ENCODE measurements around the gene ELOA.
"Not testable (repeated sequence)": the region's sequence is repeated elsewhere in the genome, so short reads cannot be mapped to it uniquely, and the experiment has no call there.

Gene ELOA

DNA sequence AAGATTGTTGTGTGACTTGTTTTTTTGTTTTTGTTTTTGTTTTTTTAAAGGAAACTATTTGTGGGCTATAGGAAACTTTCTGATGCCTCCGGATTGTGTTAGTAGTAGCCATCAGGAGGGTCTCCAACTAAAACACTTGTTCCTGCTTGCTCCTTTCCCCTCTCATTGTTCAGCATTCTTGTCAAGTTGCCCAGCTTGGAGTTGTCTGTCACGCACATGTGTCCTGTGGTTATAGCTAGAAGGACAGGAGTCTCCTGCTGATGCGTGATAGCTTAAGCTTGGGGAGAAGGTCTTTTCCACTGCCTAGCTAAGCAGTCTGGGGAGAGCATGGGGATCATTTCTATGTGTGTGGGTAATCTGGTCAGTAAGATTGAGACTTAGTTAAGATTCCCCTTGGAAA lies 44.4 kb downstream of the ELOA start:
- DNase-seq: no peak

DNA sequence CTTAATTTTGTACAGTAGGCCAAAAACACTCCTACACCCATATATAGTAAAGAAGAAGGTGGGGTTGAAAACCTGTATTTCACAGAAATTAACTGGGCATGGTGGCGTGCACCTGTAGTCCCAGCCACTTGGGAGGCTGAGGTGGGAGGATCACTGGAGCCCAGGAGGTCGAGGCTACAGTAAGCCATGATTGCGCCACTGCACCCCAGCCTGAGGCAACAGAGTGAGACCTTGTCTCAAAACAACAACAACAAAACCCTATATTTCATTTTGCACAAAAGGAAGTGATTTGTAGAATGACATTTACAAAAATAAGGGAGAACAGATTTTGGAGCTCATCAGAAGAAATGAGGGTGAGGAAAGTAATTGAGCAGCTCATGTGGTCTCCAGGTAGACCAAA lies 45.4 kb downstream of the ELOA start:
- no peak for DNase-seq

DNA sequence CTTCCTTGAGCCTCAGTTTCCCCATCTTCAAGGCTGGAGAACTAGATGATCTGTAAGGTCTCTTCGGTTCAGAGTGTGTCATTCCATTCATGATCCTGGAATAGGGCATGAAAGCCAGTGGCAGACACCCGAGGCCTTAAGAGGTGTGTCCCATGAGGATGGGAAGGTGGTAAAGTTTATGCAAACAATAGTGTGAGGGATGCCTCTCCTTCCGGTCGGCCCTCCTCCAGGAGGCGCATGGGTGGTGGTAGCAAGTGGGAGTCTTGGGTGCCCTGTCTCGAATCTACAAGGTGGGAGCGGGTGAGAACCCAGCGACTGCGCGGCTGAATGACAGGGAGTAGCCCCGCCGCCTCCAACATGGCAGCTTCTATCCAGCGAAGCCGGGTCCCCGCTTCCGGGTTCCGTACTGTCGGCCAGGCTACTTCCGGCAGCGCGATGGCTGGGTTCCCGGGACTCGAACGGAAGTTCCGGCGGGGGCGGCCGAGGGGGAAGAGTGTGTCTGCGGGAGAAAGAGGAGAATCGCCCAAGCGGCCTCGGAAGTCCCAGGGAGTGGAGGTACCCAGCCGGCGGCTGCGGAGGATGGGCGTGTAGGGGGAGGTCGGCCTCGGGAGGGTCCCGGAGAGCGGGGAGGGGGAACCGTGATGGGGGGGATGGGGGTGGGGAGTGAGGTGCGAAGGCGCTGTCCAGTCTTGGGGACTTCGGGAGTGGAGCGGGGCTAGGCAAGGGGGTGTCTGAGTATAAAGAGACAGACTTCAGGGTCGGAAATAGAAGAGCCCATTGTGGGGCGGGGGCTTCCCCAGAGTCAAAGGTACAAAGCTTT lies 47.6 kb downstream of the ELOA start, which contains the start of gene LYPLA2:
Gene LYPLA2 (plus strand): TSS at position 450 of the 820 bp plus-strand sequence. CDS start 1,538 bp downstream, outside the sequence.
- peak; percentile 93 for DNase-seq

DNA sequence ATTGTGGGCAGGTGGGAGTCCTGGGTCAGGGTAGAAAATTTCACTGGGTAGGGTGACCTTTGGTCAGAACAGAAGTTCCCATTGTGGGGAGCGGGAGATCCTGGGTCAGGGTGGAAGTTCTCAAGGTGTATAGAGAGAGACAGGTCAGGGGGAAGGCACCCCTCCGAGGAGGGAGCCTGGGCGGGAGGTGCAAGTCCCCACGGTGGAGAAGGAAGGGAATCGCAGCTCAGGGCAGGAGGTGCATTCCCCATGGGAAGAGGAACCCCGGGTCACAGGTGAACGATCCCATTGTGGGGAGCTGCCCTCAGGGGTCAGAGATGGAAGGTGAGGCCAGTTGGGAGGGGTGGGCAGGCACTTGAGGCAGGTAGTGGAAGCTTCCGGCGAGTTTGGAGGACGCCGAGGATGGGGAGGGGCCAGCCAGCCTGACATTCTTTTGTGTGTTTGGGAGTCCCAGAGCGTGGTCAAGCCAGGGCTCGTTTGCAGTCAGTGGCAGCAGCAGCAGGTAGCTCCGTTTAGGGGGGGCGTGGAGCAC lies 48.3 kb downstream of the ELOA start:
- no peak for DNase-seq

DNA sequence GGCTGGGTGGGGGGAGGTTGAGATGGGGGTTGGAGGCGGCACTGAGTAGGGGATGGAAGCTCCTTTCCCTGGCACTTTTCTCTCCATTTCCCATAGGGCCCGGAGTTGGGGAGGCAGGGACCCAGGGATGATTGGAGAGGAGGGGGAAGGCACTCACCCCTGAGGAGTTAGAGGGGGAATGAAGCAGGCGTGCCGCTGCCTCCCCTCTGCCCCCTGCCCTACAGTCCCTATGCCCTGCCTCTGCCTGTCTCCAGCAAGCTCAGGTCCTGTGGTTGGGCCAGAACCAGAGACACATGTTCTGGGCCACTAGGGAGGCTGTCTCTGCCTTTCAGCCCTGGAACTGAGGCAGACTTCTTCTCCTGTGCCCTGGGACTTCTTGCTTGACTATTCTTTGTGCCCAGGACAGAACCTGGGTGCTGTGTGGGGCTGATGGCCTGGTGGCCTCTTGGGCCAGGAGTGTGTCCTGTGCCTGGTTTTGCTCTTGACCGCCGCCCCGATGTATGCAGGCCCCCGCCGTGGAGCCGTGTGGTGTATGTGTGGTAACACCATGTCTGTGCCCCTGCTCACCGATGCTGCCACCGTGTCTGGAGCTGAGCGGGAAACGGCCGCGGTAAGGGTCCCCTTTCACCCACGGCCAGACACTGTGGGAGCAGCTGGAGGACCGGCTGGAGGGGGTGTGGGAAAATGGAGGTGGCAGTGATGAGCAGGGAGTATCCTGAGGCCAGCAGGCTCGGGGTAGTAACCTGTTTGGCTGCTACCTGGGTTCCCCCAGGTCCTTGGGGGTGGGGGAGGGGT lies 49.1 kb downstream of the ELOA start:
- DNase-seq: no peak

DNA sequence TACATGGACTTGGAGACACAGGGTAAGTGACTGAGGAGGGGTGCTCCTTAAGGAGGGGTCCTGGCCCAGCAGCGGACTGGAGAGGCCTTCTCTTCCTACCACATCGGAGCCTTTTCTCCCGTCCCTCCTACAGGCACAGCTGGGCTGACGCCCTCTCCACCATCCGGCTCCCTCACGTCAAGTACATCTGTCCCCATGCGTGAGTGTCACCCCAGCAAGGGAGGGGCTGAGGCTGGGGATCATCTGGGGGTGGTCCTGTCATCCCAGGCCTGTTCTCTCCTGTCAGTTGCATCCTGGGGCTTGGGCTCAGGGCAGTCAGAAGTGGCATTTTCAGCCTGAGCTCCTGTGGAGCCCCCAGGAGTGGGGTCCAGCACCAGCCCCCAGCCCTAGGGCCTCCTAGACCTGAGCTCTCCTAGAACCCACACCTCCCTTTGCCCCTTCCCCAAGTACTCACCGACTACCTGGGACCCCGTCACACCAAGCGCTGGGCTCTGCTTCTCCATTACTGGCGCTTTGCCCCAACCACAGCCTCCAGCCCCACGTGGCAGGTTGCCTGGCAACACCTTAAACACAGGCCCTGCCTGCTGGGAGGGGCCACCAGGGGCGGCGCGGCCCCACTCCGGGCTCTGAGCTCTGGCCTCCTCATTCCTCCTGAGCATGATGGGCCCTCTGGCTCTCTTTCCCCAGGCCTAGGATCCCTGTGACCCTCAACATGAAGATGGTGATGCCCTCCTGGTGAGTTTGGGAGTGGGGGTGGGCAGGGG lies 49.9 kb downstream of the ELOA start:
- DNase-seq: peak; percentile 55

DNA sequence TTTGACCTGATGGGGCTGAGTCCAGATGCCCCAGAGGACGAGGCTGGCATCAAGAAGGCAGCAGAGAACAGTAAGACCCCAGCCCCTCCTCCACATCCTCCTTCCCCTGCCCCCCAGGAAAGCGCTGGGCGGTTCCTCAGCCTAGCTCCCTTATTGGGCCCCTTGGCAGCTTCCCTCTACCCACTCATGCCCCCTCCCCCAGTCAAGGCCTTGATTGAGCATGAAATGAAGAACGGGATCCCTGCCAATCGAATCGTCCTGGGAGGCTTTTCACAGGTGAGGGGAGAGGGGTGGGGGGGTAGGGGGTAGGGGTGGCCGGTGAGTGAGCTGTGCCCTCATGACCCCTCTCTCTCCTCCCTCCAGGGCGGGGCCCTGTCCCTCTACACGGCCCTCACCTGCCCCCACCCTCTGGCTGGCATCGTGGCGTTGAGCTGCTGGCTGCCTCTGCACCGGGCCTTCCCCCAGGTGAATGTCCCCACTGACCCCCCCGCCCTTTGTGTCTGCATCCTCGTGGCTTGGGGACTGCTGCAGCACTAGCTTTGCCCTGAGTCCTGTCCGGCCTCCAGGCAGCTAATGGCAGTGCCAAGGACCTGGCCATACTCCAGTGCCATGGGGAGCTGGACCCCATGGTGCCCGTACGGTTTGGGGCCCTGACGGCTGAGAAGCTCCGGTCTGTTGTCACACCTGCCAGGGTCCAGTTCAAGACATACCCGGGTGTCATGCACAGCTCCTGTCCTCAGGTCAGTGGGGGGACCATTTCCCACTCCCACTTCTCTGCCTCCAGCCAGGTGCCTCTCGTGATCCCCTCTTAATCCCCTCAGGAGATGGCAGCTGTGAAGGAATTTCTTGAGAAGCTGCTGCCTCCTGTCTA lies 50.8 kb downstream of the ELOA start:
- DNase-seq: no peak

DNA sequence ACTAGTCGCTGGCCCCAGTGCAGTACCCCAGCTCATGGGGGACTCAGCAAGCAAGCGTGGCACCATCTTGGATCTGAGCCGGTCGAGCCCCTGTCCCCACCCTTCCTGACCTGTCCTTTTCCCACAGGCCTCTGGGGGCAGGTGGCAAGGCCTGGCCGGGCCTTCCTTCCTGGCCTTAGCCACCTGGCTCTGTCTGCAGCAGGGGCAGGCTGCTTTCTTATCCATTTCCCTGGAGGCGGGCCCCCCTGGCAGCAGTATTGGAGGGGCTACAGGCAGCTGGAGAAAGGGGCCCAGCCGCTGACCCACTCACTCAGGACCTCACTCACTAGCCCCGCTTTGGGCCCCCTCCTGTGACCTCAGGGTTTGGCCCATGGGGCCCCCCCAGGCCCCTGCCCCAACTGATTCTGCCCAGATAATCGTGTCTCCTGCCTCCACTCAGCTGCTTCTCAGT lies 51.5 kb downstream of the ELOA start:
- not testable (repeated sequence) for DNase-seq

DNA sequence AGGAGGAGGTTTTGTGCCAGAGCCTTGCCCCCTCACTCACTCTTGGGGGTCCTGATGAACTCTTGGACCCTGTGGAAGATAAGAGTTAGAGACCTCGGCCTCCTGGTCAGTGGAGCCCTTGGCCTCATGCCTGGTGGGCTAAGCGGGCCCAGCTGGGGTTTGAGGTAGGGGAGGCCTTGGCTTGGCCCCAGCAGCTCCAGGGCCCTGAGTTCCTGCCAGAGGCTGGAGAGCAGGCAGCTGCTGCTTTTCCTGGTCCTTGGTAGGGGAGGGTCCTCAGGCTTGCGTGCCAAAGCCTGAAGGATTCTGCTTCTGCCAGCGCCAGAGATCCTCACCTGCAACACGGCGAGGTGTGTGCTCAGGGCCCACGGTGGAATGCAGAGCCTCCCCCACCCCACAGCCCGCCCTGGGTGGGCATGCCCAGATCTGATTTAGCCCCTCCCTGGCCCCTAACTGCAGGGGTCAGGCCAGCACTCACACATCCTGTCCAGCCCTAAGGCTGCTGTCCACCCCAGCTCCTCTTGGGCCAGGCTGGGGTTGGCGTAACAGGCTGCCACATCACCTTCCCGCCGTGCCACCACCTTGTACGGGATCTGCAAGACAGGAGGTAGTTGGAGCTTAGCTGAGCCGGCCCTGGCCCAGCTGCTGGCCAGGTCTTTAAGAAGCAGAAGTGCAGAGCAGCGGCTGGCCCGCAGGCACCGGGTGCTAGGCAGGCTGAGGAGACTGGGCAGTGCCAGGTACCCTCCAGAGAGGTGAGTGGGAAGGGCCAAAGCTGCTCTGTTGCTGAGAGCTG lies 52.6 kb downstream of the ELOA start:
- DNase-seq: no peak

DNA sequence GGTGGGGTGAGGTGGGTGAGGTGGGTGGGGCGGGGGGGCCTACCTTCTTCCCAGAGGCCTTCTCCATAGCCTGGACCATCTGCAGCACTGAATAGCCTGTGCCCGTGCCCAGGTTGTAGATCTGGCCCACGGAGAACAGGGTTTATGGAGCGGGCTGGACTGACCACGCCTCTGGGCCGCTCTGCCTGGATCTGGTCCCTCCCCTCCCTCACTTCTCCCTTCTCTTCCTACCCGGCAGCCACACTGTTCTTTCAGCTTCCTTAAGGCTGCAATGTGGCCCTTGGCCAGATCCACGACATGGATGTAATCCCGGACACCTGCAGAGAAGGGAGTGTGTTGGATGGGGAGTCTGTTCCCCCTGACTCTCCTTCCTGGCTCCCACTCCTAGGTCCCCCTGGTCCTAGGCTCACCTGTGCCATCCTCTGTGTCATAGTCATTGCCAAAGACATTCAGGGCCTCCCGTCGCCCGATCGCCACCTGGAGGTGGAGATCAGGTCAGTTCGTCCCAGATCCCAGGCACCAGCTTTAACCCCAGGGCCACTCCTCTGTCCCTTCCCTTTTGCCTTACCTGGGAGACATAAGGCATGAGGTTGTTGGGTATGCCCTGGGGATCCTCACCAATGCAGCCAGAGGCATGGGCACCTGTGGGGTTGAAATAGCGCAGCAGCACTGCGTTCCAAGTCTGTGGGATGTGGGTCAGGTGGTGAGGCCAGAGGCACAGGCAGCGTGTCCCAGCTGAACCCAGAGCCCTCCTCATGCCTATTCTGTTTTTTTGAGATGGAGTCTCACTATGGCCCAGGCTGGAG lies 53.4 kb downstream of the ELOA start:
- DNase-seq: no peak

DNA sequence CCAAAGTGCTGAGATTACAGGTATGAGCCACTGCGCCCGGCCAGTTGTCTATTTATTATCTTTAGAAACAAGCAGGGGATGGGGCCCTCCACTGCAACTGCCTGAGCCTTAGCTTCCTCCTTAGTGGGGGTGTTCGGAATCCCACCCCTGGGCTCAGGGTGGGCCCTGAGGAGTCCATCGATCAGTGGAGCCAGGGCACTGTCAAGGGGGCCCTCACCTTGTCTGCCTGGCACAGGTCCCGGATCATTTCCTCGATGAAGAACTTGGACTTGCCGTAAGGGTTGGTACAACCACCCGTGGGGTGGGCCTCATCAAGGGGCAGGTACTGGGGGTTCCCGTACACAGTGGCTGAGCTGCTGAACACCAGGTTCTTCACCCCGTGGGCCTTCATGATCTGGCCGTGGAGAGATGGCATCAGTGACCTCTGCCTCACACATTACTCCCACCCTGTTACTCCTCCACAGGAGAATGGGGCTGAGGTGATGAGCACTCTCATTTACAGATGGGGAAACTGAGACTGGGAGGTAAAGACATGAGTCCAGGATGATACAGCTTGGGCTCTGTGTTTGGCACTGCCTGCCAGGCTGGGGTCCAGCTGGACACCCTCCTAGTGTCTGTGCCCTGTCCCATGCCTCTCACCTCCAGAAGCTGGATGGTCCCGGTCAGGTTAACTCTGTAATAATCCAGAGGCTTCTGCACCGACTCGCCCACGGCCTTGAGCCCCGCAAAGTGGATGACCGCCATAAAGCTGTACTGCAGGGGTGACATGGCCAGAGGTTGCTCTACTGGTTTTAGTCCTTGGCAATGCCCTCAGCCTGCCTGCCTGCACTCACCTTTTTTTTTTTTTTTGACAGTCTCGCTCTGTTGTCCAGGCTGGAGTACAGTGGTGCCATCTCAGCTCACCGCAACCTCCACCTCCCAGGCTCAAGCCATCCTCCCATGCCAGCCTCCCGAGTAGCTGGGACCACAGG lies 54.5 kb downstream of the ELOA start:
- no peak for DNase-seq

DNA sequence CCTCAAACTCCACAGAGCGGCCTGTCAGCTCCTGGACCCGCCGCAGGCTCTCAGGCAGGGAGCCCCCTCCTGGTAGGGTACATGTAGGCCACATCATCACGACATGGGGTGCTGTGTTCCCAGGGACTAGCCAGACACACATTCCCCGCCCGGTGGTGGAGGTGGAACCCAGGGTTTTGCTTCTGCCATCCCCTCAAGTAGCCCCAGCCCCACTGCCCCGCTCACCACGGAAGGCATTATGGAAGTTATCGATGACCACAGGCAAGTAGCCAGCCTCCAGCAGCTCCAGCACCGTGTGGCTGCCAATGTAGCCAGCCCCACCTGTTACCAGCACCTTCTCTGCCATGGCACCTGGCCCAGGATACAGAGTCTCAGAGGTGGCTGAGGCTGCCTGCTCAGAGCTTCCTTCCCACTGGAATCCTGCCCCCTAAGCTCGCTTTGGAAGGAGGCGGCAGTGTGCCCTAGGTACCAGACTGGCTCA lies 55.4 kb downstream of the ELOA start:
- no peak for DNase-seq

DNA sequence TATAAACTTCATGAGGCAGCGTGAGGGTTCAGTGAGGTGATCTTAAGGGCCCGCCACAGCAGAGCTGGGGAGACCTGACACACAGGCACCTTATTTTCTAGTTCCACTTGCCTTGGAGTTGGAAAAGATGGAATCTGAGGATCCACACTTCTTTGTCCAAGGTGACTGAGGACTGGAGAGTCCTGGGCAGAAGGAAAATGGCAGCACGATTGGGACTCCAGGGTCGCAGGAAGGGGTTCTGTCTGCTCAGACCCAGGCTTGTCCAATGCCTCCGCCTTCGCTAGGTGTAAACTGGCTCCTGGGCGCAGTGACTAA lies 55.9 kb downstream of the ELOA start:
- DNase-seq: no peak

DNA sequence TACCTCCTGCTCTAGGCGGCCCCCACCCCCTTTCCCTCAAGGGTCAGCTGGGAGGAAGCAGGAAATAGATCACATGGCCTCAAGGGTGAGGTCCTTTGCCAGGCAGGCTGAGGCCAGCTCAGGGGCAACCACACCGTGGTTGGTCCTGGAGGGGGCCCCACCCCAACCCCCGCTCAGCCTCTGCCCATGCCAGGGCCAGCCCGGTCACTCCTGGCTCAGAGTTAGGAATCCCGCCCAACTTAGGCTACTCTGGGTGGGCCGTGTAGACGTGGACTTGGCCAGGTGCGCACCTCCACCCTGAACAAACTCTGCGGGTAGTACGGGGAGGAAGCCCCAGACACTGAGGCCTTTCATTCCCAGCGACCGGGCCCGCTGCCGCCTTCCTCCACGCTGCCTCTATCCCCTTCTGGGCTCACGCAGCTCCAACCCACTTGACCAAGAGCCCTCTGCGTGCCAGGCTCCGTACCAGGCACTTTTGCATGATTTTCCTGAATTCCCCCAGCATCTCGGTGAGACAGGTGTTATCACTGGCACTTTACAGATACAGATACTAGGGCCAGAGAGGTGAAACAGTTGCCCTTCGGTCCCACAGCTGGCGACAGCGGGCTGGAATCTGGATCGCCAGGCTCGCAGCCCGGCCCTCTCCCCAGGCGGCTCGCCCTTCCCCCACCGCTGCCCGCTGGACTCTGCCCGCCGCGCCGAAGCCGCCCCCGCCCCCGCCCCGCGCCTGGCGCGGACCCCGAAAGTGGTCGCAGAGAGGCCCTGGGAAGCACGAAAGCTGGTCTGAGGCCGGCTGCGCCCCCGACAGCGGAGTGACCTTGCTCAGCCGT lies 56.5 kb downstream of the ELOA start:
- peak; percentile 76 for DNase-seq

DNA sequence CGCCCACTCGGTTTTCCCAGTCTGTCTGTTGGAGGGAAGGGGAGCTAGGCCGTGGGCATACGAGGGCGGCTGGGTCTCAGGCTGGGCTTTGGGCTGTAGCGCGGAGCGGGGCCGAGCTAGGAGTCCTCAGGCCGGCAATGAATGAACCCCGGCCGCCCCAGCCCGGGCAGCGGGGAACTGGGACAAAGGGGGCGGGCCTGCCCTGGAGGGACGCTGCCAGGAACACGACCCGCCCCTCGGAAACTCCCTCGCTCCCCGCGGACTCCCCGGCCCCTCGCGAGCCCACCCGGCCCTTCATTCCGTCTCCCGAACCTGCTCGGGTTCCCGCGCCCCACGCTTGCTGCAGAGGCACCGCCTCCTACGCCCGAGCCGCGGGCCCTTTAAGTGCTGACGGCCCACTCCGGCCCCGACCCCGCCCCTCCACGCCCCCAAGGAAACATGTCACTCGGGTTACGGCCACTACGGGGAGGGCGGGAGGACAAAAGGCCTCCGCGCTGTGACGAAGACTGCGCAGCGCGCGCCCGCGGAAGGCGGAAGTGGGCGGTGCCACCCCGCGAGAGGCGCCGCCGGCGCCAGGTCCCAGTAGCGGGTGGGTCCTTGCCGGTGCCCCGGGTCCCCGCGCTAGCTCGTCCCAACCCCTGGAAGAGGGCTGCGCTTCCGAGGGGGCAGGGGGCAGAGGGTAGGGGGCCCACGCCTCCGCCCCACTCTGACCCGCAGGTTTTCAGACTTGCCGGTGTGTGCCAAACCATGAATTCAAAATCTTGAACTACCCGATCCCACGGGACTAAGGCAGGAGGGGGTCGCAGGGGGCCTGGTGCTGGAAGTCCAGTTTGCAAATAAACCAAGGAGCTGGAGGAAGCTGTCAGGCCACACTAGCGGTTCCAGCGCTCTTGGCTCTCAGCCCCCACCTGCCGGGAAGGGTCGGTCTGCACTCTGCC lies 57.4 kb downstream of the ELOA start, which contains the start of gene GALE:
Gene GALE (minus strand): TSS at position 355 of the 938 bp plus-strand sequence. CDS start 1,747 bp downstream, outside the sequence.
- DNase-seq: peak; percentile 98

DNA sequence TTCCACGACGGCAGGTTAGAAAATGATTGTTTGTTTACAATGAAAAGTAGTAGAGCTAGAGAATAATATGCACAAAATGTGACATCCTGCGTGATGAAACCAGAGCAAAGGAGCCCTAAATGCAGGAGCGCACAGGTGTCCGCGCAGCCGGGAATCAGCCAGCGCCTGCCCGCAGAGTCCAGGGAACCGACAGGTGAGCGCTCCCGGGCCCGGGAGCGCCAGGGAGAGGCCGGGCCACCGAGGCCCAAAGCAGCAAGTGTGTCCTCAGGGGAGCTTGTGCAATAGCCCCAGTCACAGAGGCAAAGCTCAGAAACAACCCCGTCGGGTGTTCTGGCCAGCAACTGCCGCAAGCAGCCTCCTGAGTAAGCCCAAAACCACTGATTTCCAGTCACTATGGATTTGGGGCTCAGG lies 58.1 kb downstream of the ELOA start:
- no peak for DNase-seq

DNA sequence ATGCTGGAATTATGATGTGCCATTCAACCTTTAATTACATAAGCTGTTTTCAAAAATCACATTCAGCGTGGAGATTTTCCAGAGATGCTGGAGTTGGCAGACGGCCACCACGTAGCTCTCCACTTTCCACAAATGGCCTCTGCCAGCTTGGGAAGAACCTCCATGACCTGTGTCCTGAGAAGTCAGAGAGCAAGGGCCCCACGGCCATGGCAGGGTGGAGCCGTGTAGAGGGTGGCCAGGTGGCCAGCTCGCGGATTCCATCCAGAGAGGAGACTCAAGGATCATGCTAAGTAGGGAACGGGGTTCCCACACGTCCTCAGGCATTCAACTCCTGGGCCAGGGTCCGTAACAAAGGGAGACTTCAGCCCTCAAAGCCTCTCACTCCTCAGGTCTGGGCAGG lies 58.6 kb downstream of the ELOA start:
- DNase-seq: no peak
